ENCODE measurements around the gene PDE11A.

GRCh38 chr2:177692042-177692782 lies 380.4 kb downstream of the PDE11A start:
- TF ChIP-seq POLR2AphosphoS5 (IDR thresholded peaks at IDR 0.05; ENCODE audit: low read depth, low read length): no peak
- TF ChIP-seq, protein P1, sequence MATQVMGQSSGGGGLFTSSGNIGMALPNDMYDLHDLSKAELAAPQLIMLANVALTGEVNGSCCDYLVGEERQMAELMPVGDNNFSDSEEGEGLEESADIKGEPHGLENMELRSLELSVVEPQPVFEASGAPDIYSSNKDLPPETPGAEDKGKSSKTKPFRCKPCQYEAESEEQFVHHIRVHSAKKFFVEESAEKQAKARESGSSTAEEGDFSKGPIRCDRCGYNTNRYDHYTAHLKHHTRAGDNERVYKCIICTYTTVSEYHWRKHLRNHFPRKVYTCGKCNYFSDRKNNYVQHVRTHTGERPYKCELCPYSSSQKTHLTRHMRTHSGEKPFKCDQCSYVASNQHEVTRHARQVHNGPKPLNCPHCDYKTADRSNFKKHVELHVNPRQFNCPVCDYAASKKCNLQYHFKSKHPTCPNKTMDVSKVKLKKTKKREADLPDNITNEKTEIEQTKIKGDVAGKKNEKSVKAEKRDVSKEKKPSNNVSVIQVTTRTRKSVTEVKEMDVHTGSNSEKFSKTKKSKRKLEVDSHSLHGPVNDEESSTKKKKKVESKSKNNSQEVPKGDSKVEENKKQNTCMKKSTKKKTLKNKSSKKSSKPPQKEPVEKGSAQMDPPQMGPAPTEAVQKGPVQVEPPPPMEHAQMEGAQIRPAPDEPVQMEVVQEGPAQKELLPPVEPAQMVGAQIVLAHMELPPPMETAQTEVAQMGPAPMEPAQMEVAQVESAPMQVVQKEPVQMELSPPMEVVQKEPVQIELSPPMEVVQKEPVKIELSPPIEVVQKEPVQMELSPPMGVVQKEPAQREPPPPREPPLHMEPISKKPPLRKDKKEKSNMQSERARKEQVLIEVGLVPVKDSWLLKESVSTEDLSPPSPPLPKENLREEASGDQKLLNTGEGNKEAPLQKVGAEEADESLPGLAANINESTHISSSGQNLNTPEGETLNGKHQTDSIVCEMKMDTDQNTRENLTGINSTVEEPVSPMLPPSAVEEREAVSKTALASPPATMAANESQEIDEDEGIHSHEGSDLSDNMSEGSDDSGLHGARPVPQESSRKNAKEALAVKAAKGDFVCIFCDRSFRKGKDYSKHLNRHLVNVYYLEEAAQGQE (IDR thresholded peaks at IDR 0.05; ENCODE audit: insufficient read depth in 1 of 2, low read depth in 2 of 2, low read length in 2 of 2): no peak
